Stomach (tissue), 9 donors: ENCODE measurements around the gene GPBP1. TPM values are rescaled to one million over a fixed set of nuclear protein-coding genes. Genes with fewer than 3 reads are reported as not detected.
A peak's percentile ranks its signal among the peaks of the same experiment; 100 is the strongest.
"Not testable (repeated sequence)": the region's sequence is repeated elsewhere in the genome, so short reads cannot be mapped to it uniquely, and the experiment has no call there.

Experiments
- DNase-seq, 2 donors: peaks; one replicate each; pipeline versions ENCODE4 v3.0.0 to v3.0.0-alpha.2; 2013 to 2019
- H3K27ac ChIP-seq, 5 donors: fragments of 200-600 bp in 4 of 5; sonication (generic) in 4 of 5; one replicate each; pipeline ENCODE4 v1.5.1; 2013 to 2019; ENCODE audit warnings: mild to moderate bottlenecking in 1 of 5, moderate library complexity in 1 of 5
- H3K27me3 ChIP-seq, 3 donors: fragments of 200-600 bp; sonication (generic); one replicate each; pipeline ENCODE4 v1.5.1; 2017 to 2019; ENCODE audit warnings: mixed run types in 1 of 3
- H3K36me3 ChIP-seq, 4 donors: fragments of 200-600 bp; sonication (generic); 1 replicate in 3 of 4; 2 replicates in 1 of 4; pipeline ENCODE4 v1.5.1; 2016 to 2019
- H3K4me1 ChIP-seq, 4 donors: fragments of 200-600 bp; sonication (generic); one replicate each; pipeline ENCODE4 v1.5.1; 2016 to 2019
- H3K4me3 ChIP-seq, 4 donors: fragments of 200-600 bp; sonication (generic) in 3 of 4; one replicate each; pipeline ENCODE4 v1.5.1; 2016 to 2019; ENCODE audit warnings: mild to moderate bottlenecking in 1 of 4
- H3K9me3 ChIP-seq, 4 donors: fragments of 200-600 bp; sonication (generic); one replicate each; pipeline ENCODE4 v1.5.1; 2016 to 2019
- EP300 ChIP-seq: sonication (generic); formaldehyde crosslinking; IDR thresholded peaks from one replicate; pipeline ENCODE4 v1.6.1; 2017; ENCODE audit warnings: antibody characterized with exemption
- POLR2A ChIP-seq, 4 donors: fragments of 450-650 bp; IDR thresholded peaks; one replicate each; pipeline ENCODE4 v1.6.1; 2016; ENCODE audit warnings: antibody characterized with exemption in 4 of 4, control low read depth in 2 of 4, mild to moderate bottlenecking in 1 of 4, moderate library complexity in 1 of 4
- POLR2AphosphoS5 ChIP-seq, 3 donors: sonication (generic); formaldehyde crosslinking; IDR thresholded peaks; one replicate each; pipeline ENCODE4 v1.6.1; 2016; ENCODE audit warnings: antibody characterized with exemption in 3 of 3
- whole genome bisulfite sequencing, 5 donors: extraction: QIAGEN DNeasy Blood & Tissue Kit in 3 of 5; methylation state at CpG; one replicate each; pipeline versions ENCODE4 v1.1.5 to v1.1.7; 2013 to 2018; 5-methylcytosine and 5-hydroxymethylcytosine counted together
- intact Hi-C: fragments of 100-400 bp; cut with DNase I; formaldehyde crosslinking; loops from one replicate; pipeline ENCODE4 v1.15.1; 2023; ENCODE audit warnings: low total_unique reads
- polyA plus RNA-seq, 3 donors: library from polyadenylated mRNA; stranded (reverse); fragments of 200-250 nt; gene quantifications; one replicate each; pipeline ENCODE4 v1.2.3, GENCODE V29; 2013
- total RNA-seq, 5 donors: library from RNA; depleted of rRNA; stranded (reverse); fragments of >200 nt; gene quantifications; one replicate each; pipeline versions ENCODE4 v1.1.0 to v1.2.3, GENCODE V29; 2014 to 2016
- TF ChIP-seq, protein P1 (sequence below), 7 experiments: fragments of 450-650 bp in 4 of 7; fragments of 200-600 bp in 3 of 7; sonication (generic) in 3 of 7; IDR thresholded peaks; one replicate each; pipeline ENCODE4 v1.5.1; 2016 to 2019; ENCODE audit warnings: antibody characterized with exemption in 7 of 7, control low read depth in 2 of 7, mild to moderate bottlenecking in 1 of 7
- donor health status: healthy with polysubstance abuse.
- donor health status: Bipolar disorder and iron deficiency.
- donor health status: healthy.

Gene GPBP1
- total and polyA plus RNA-seq, 8 donors, result 29.8 to 155 (median 54.6) TPM

DNA sequence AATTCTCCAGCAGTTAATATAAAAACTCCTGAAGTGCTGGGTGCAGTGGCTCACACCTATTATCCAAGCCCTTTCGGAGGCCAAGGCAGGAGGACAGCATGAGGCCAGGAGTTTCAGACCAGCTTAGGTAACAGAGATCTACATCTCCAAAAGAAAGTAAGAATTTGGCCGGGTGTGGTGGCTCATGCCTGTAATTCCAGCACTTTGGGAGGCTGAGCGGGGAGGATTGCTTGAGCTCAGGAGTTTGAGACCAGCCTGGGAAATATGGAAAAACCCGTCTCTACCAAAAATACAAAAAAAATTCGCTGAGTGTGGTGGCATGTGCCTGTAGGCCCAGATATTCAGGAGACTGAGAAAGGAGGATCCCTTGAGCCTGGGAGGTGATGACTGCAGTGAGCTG is 6.7 kb upstream of the GPBP1 start:
- Histone ChIP-seq H3K4me1 (peaks cover 0 to 8% (median 4%) of the 10 kb centered on the region in 4 donors), H3K27ac (no peak overlapping the region), H3K4me3 (no peak overlapping the region), H3K36me3 (no peaks in the 10 kb centered on the region), H3K9me3 (no peaks in the 10 kb centered on the region), H3K27me3 (no peaks in the 10 kb centered on the region)
- TF ChIP-seq POLR2AphosphoS5 (IDR thresholded peaks at IDR 0.05) (no peak), POLR2A (IDR thresholded peaks at IDR 0.05) (no peak)
- no peak for DNase-seq
- WGBS, 5 donors, result 88 to 99% (median 97%) methylated on average over 5 of the region's 5 CpGs
- intact Hi-C loops, result no loop called here

DNA sequence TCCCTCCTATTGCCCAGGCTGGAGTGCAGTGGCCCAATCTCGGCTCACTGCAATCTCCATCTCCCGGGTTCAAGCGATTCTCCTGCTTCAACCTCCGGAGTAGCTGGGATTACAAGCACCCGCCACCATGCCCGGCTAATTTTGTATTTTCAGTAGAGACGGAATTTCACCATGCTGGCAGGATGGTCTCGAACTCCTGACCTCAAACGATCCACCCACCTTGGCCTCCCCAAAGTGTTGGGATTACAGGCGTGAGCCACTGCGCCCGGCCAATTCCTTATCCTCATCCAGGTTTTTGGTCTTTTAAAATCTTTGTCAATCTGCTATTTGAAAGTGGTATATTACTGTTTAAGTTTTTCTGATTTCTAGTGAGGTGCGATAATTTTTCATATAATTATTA is 3.7 kb upstream of the GPBP1 start:
- intact Hi-C loops, result not testable (repeated sequence)

DNA sequence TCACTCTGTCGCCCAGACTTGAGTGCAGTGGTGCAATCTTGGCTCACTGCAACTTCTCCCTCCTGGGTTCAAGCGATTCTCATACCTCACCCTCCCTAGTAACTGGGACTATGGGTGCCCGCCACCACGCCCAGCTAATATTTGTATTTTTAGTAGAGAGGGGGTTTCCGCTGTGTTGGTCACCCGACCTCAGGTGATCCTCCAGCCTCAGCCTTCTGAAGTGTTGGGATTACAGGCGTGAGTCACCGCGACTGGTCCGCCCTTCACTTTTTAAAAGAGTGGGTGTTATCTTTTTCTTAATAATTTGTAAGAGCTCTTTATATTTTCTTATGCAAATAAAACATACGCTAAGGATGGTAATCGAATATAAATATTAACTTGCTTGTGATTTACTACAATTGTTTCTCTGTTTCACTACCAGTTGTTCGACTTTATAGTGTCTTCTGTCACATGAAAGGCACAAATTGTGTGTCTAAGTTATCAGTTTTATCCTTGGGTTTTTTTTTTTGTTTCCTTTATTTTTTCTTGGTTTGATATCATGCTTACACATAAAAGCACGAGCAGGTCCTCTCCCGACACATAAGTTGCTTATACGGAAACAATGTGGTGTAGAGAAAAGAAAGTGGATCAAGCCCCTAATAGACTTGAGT is 1.9 kb upstream of the GPBP1 start:
- intact Hi-C loops, result no loop called here
- Histone ChIP-seq H3K27me3 (no peaks in the 10 kb centered on the region), H3K27ac (peak overlapping the region in 4 of 5 donors; percentile 99 to 100 (median 100)), H3K4me3 (peak overlapping the region; percentile 80 to 96 (median 89)), H3K9me3 (no peaks in the 10 kb centered on the region), H3K36me3 (no peaks in the 10 kb centered on the region), H3K4me1 (peaks cover 2 to 33% (median 18%) of the 10 kb centered on the region in 4 donors)
- WGBS, 5 donors, result 35 to 54% (median 43%) methylated on average over 16 of the region's 16 CpGs
- DNase-seq, result peak; percentile 37 to 63
- TF ChIP-seq POLR2A (IDR thresholded peaks at IDR 0.05) (no peak), EP300 (no peak), POLR2AphosphoS5 (IDR thresholded peaks at IDR 0.05) (no peak)
- TF ChIP-seq, protein P1, sequence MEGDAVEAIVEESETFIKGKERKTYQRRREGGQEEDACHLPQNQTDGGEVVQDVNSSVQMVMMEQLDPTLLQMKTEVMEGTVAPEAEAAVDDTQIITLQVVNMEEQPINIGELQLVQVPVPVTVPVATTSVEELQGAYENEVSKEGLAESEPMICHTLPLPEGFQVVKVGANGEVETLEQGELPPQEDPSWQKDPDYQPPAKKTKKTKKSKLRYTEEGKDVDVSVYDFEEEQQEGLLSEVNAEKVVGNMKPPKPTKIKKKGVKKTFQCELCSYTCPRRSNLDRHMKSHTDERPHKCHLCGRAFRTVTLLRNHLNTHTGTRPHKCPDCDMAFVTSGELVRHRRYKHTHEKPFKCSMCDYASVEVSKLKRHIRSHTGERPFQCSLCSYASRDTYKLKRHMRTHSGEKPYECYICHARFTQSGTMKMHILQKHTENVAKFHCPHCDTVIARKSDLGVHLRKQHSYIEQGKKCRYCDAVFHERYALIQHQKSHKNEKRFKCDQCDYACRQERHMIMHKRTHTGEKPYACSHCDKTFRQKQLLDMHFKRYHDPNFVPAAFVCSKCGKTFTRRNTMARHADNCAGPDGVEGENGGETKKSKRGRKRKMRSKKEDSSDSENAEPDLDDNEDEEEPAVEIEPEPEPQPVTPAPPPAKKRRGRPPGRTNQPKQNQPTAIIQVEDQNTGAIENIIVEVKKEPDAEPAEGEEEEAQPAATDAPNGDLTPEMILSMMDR (IDR thresholded peaks at IDR 0.05), result no peak

More for the DNA sequence above, 3.7 kb upstream of the GPBP1 start:
- not testable (repeated sequence) for H3K4me3 ChIP-seq, H3K9me3 ChIP-seq, H3K27me3 ChIP-seq, H3K36me3 ChIP-seq, DNase-seq, H3K27ac ChIP-seq
- WGBS, 5 donors, result 91 to 99% (median 95%) methylated on average over 13 of the region's 13 CpGs
- peaks cover 0 to 15% (median 12%) of the 10 kb centered on the region in 4 donors for H3K4me1 ChIP-seq

DNA sequence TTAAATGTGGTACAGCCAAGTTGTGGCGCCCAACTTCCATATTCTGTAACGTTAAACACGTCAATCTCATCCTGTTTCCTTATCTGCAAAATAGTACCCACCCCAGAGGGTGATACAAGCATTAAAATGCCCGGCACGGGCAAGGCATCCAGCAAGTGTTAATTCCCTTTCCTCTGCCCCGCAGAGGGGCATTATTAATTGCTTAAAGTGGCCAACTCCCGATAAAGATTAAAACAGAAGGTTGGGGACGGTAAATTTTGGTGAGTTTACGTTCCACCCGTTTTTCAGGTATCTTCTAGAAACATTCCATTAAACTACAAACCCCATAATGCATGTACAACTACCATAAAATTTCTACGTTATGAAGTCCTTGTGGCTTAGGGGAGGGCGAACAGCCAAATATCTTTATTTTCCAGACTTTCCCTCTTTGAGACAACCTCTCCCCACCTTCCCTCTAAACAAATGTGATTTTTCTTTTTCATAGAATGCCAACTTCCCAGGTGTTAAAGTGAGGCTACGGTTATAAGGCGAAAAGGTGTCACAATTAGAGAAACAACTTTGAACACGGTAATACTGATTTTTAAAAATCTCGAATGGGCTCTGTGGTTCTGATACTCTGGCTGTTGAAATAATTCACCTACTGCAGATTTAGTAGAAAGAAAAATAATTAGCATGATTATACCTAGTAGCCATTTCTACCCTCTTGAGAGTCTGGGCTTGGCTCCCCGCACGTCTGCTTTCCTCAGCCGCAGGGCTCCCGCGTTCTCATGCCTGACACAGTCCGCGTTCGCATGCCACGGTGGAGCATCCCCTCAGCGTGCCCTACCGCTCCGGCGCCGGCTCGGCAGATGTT is 1.2 kb upstream of the GPBP1 start:
- peak in 1 of 2 donors; percentile 66 for DNase-seq
- 1 to 2% (median 1%) methylated on average over 31 of the region's 31 CpGs for WGBS, 5 donors
- Histone ChIP-seq H3K4me3 (peak overlapping the region; percentile 80 to 96 (median 89)), H3K27me3 (no peaks in the 10 kb centered on the region), H3K4me1 (peaks cover 9 to 40% (median 24%) of the 10 kb centered on the region in 4 donors), H3K9me3 (no peaks in the 10 kb centered on the region), H3K36me3 (no peaks in the 10 kb centered on the region), H3K27ac (peak overlapping the region; percentile 97 to 100 (median 100))
- TF ChIP-seq, protein P1 (IDR thresholded peaks at IDR 0.05), result no peak
- no peak for TF ChIP-seq POLR2A (IDR thresholded peaks at IDR 0.05)
- no peak for TF ChIP-seq POLR2AphosphoS5 (IDR thresholded peaks at IDR 0.05)
- TF ChIP-seq EP300, result no peak
- intact Hi-C loops, result no loop called here

DNA sequence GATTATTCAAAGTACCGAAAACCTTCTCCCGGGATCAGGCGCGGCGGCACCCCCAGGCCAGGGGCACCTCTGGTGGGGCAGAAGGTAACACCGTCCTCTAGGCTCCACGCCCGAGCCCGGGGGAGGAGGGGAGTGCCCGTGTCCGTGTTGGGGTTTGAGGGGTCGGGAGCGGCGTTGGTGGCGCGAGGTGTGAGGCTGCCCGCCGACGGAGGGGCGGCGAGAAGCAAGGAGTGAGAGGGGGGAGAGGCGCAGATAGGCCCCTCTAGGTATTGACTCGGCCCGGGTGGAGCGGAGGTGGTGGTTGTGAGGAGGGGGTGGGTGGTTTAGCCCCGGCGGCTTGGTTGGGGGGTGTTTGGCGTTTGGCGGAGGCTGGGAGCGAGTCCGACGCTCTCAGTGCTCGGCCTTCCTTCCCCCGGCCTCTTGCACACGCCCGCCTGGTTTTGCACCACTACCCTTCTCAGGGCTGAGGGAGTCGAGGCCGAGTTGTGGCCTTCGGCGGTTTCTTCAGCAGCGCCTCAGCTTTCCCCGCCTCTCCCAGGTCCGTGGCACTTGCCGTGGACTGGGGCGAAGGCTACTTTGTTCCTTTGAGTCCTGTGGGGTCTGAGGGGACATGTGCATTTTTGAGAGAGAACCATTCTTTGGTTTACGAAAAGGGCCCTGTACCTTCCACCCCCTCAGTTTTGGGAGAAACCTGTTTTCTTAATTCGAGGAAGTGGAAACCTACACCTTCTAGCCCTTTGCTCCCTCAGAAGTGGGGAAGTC is 450 bp downstream of the GPBP1 start:
- Histone ChIP-seq H3K4me3 (peak overlapping the region; percentile 80 to 96 (median 89)), H3K4me1 (peaks cover 15 to 57% (median 39%) of the 10 kb centered on the region in 4 donors), H3K27me3 (no peaks in the 10 kb centered on the region), H3K36me3 (no peaks in the 10 kb centered on the region), H3K9me3 (no peaks in the 10 kb centered on the region), H3K27ac (peak overlapping the region; percentile 97 to 100 (median 100))
- TF ChIP-seq POLR2A (IDR thresholded peaks at IDR 0.05) (no peak), EP300 (no peak), POLR2AphosphoS5 (IDR thresholded peaks at IDR 0.05) (no peak)
- TF ChIP-seq, protein P1 (IDR thresholded peaks at IDR 0.05), result no peak
- DNase-seq, result peak; percentile 41 to 80
- 0 to 1% (median 0%) methylated on average over 41 to 47 of the region's 47 CpGs for WGBS, 5 donors
- intact Hi-C loops, result no loop called here
